RWPE2 (cell line): ENCODE measurements around the gene TARBP2.

Experiments used
- ATAC-seq: fragments of 200-7000 bp; cut with Tn5 transposase; 3 replicates; pipeline ENCODE4 v1.9.1; 2021; ENCODE audit warnings: low read depth
- DNase-seq: peaks from one replicate; pipeline ENCODE4 v3.0.0-alpha.2; 2020; ENCODE audit warnings: low spot score
- H3K27ac ChIP-seq: fragments of 450-650 bp; 2 replicates; pipeline ENCODE4 v1.5.1; 2017; ENCODE audit warnings: mild to moderate bottlenecking; ENCODE audit not compliant: poor library complexity, severe bottlenecking
- H3K27me3 ChIP-seq: fragments of 250-450 bp; sonication (Bioruptor Pico); 2 replicates; pipeline ENCODE4 v1.5.1; 2021; ENCODE audit warnings: mild to moderate bottlenecking, moderate library complexity; ENCODE audit not compliant: insufficient read depth, poor library complexity, severe bottlenecking
- H3K36me3 ChIP-seq: fragments of 250-450 bp; sonication (Bioruptor Pico); 2 replicates; pipeline ENCODE4 v1.5.1; 2020; ENCODE audit warnings: low read depth, mild to moderate bottlenecking, moderate library complexity
- H3K4me1 ChIP-seq: fragments of 250-450 bp; sonication (Bioruptor Pico); 2 replicates; pipeline ENCODE4 v1.5.1; 2021; ENCODE audit warnings: mild to moderate bottlenecking, moderate library complexity; ENCODE audit not compliant: insufficient read depth, poor library complexity, severe bottlenecking
- H3K4me3 ChIP-seq: fragments of 250-450 bp; sonication (Bioruptor Pico); 2 replicates; pipeline ENCODE4 v1.5.1; 2021; ENCODE audit warnings: mild to moderate bottlenecking, moderate library complexity; ENCODE audit not compliant: severe bottlenecking
- H3K9me3 ChIP-seq: fragments of 250-450 bp; sonication (Bioruptor Pico); 2 replicates; pipeline ENCODE4 v1.5.1; 2021; ENCODE audit warnings: mild to moderate bottlenecking, moderate library complexity; ENCODE audit not compliant: severe bottlenecking
- CTCF ChIP-seq: fragments of 450-650 bp; IDR thresholded peaks from one replicate; pipeline ENCODE4 v1.5.1; 2017; ENCODE audit warnings: mild to moderate bottlenecking, moderate library complexity; ENCODE audit not compliant: poor library complexity, severe bottlenecking

The TARBP2 gene

GRCh38 chr12:53474077-53474476, 27.0 kb upstream of the TARBP2 start:
- H3K9me3 ChIP-seq: no peaks in the 10 kb centered on the region
- no peak for ATAC-seq
- H3K36me3 ChIP-seq: peaks cover 98% of the 10 kb centered on the region
- DNase-seq: no peak
- no peak overlapping the region for H3K27ac ChIP-seq
- no peaks in the 10 kb centered on the region for H3K27me3 ChIP-seq
- TF ChIP-seq CTCF: no peak
- peaks cover 3% of the 10 kb centered on the region for H3K4me1 ChIP-seq
- no peak overlapping the region for H3K4me3 ChIP-seq

GRCh38 chr12:53474819-53475218, 26.3 kb upstream of the TARBP2 start:
- Histone ChIP-seq H3K4me1 (peaks cover 3% of the 10 kb centered on the region), H3K4me3 (no peak overlapping the region), H3K27me3 (no peaks in the 10 kb centered on the region), H3K27ac (no peak overlapping the region), H3K9me3 (no peaks in the 10 kb centered on the region), H3K36me3 (peaks cover 98% of the 10 kb centered on the region)
- no peak for TF ChIP-seq CTCF
- DNase-seq: no peak
- ATAC-seq: no peak

GRCh38 chr12:53476769-53477209, 24.3 kb upstream of the TARBP2 start:
- Histone ChIP-seq H3K27me3 (no peaks in the 10 kb centered on the region), H3K36me3 (peaks cover 99% of the 10 kb centered on the region), H3K4me3 (no peak overlapping the region), H3K27ac (no peak overlapping the region), H3K4me1 (peaks cover 7% of the 10 kb centered on the region), H3K9me3 (no peaks in the 10 kb centered on the region)
- DNase-seq (no peak), ATAC-seq (no peak)
- TF ChIP-seq CTCF: peak; percentile 37

GRCh38 chr12:53478865-53479264, 22.2 kb upstream of the TARBP2 start:
- peak overlapping the region; percentile 11 for H3K27ac ChIP-seq
- H3K27me3 ChIP-seq: no peaks in the 10 kb centered on the region
- ATAC-seq (no peak), DNase-seq (no peak)
- H3K9me3 ChIP-seq: no peaks in the 10 kb centered on the region
- H3K4me1 ChIP-seq: peaks cover 7% of the 10 kb centered on the region
- no peak for TF ChIP-seq CTCF
- H3K36me3 ChIP-seq: peaks cover 97% of the 10 kb centered on the region
- H3K4me3 ChIP-seq: no peak overlapping the region

GRCh38 chr12:53479331-53479730, 21.8 kb upstream of the TARBP2 start:
- H3K4me3 ChIP-seq: no peak overlapping the region
- H3K9me3 ChIP-seq: no peaks in the 10 kb centered on the region
- DNase-seq (no peak), ATAC-seq (no peak)
- no peaks in the 10 kb centered on the region for H3K27me3 ChIP-seq
- H3K4me1 ChIP-seq: peaks cover 7% of the 10 kb centered on the region
- no peak for TF ChIP-seq CTCF
- peak overlapping the region; percentile 11 for H3K27ac ChIP-seq
- peaks cover 96% of the 10 kb centered on the region for H3K36me3 ChIP-seq
